GM12878 (cell line): Measurements from ENCODE around the gene ADD2. TPM values are rescaled to one million over a fixed set of nuclear protein-coding genes. Genes with fewer than 3 reads are reported as not detected.

ENCODE experiments used
- ATAC-seq: fragments of 200-7000 bp; cut with Tn5 transposase; 3 replicates; pipeline ENCODE4 v1.9.1; 2020; ENCODE audit warnings: mild to moderate bottlenecking, moderate library complexity
- BruUV-seq: library from RNA; stranded (reverse); fragments of 400-500 nt; replicated peaks from 2 replicates; lab custom pipeline; 2021; lab: Mats Ljungman, UMichigan
- CTCF ChIA-PET: fragments of 300-600 bp; sonication (Branson Sonifier 250); formaldehyde crosslinking; extraction: SDS; loops from one replicate; lab custom pipeline; 2021; ENCODE audit warnings: inconsistent platforms; lab: Yijun Ruan, JAX
- POLR2A ChIA-PET: fragments of 350-600 bp; formaldehyde crosslinking; extraction: SDS; loops from one replicate; lab custom pipeline; 2021; ENCODE audit warnings: inconsistent platforms; lab: Charles Lee
- RAD21 ChIA-PET: fragments of 300-600 bp; sonication (Branson Sonifier 250); formaldehyde crosslinking; loops from one replicate; lab custom pipeline; 2023; ENCODE audit warnings: antibody characterized with exemption; ENCODE audit not compliant: unreplicated experiment; lab: Charles Lee
- SMC1A ChIA-PET: fragments of 300-600 bp; sonication (Branson Sonifier 250); formaldehyde crosslinking; loops from one replicate; lab custom pipeline; 2023; ENCODE audit not compliant: unreplicated experiment, uncharacterized antibody; lab: Charles Lee
- DNase-seq: peaks from one replicate; pipeline ENCODE4 v3.0.0-alpha.2; 2011; ENCODE audit warnings: low read depth, low spot score
- FAIRE-seq: peaks from 3 replicates; lab custom pipeline; 2011; peaks lifted over from hg19 to GRCh38; lab: Jason Lieb, UNC
- H2AFZ ChIP-seq: 2 replicates; pipeline ENCODE4 v1.6.0; 2011; ENCODE audit warnings: low read depth, low read length, control low read depth; ENCODE audit not compliant: control insufficient read depth
- H3K27ac ChIP-seq: 2 replicates; pipeline ENCODE4 v1.5.1; 2011; ENCODE audit warnings: control low read depth; ENCODE audit not compliant: control insufficient read depth, insufficient read depth
- H3K27me3 ChIP-seq, 2 experiments: replicated peaks in 1 of 2; 2 replicates each; pipeline versions ENCODE4 v1.6.0 to v1.6.1; 2011; ENCODE audit warnings: low read length in 1 of 2; ENCODE audit not compliant: control insufficient read depth in 2 of 2, insufficient read depth in 2 of 2
- H3K36me3 ChIP-seq, 2 experiments: 2 replicates each; pipeline ENCODE4 v1.5.1; 2011; ENCODE audit warnings: low read length in 1 of 2; ENCODE audit not compliant: control insufficient read depth in 2 of 2, insufficient read depth in 2 of 2
- H3K4me1 ChIP-seq: 2 replicates; pipeline ENCODE4 v1.6.1; 2011; ENCODE audit warnings: mild to moderate bottlenecking, low read length, moderate library complexity, mixed read lengths; ENCODE audit not compliant: control insufficient read depth, insufficient read depth
- H3K4me2 ChIP-seq: 2 replicates; pipeline ENCODE4 v1.6.0; 2011; ENCODE audit warnings: control low read depth; ENCODE audit not compliant: control insufficient read depth, insufficient read depth
- H3K4me3 ChIP-seq: fragments of 200-600 bp; sonication (generic); 2 replicates; pipeline ENCODE4 v1.5.1; 2016
- H3K79me2 ChIP-seq: 2 replicates; pipeline ENCODE4 v1.6.0; 2011; ENCODE audit warnings: low read length; ENCODE audit not compliant: control insufficient read depth, insufficient read depth
- H3K9ac ChIP-seq: 2 replicates; pipeline ENCODE4 v1.8.0; 2011; ENCODE audit warnings: low read length, control low read depth, mixed read lengths; ENCODE audit not compliant: control insufficient read depth, insufficient read depth
- H3K9me3 ChIP-seq: replicated peaks from 3 replicates; pipeline ENCODE4 v1.5.1; 2011; ENCODE audit warnings: mild to moderate bottlenecking, low read length; ENCODE audit not compliant: control insufficient read depth, insufficient read depth
- H4K20me1 ChIP-seq: 2 replicates; pipeline ENCODE4 v1.6.0; 2011; ENCODE audit not compliant: control insufficient read depth, insufficient read depth
- ASH2L ChIP-seq: fragments of 300-600, 200-600 bp; sonication (generic); IDR thresholded peaks from 2 replicates; pipeline ENCODE4 v1.6.1; 2017; ENCODE audit warnings: low read depth, mild to moderate bottlenecking, borderline replicate concordance
- CREM ChIP-seq: IDR thresholded peaks from 2 replicates; pipeline ENCODE4 v1.6.1; 2014; ENCODE audit warnings: antibody characterized with exemption, low read depth
- NKRF ChIP-seq: fragments of 450-650 bp; conservative IDR thresholded peaks from 2 replicates; pipeline ENCODE4 v1.6.1; 2017; ENCODE audit warnings: mild to moderate bottlenecking, moderate library complexity
- RUNX3 ChIP-seq: IDR thresholded peaks from 2 replicates; pipeline ENCODE4 v1.6.1; 2012; ENCODE audit warnings: low read length, inconsistent platforms
- SMARCA5 ChIP-seq: fragments of 450-650 bp; IDR thresholded peaks from 2 replicates; pipeline ENCODE4 v1.6.1; 2017; ENCODE audit warnings: mild to moderate bottlenecking
- SPI1 ChIP-seq: IDR thresholded peaks from 2 replicates; pipeline ENCODE4 v1.6.1; 2011; ENCODE audit warnings: low read depth, mild to moderate bottlenecking, low read length, moderate library complexity, borderline replicate concordance; ENCODE audit not compliant: insufficient read depth
- USF1 ChIP-seq: IDR thresholded peaks from 2 replicates; pipeline ENCODE4 v1.6.1; 2011; ENCODE audit warnings: borderline replicate concordance, low read depth, mild to moderate bottlenecking, moderate library complexity, mixed read lengths, low read length; ENCODE audit not compliant: insufficient read depth; ENCODE audit errors: extremely low read length
- ZNF592 ChIP-seq: fragments of 450-650 bp; IDR thresholded peaks from 2 replicates; pipeline ENCODE4 v1.6.1; 2017; ENCODE audit warnings: mild to moderate bottlenecking, moderate library complexity
- ZNF687 ChIP-seq: fragments of 450-650 bp; IDR thresholded peaks from 2 replicates; pipeline ENCODE4 v1.6.1; 2017; ENCODE audit warnings: mild to moderate bottlenecking, moderate library complexity
- WGBS: methylation state at CpG from one replicate; pipeline ENCODE4 v1.1.6; 2016; ENCODE audit warnings: low lambda C conversion rate; ENCODE audit not compliant: insufficient replicate concordance, insufficient coverage; ENCODE audit errors: missing lambda C conversion rate; 5-methylcytosine and 5-hydroxymethylcytosine counted together
- in situ Hi-C: fragments of 300-500 bp; cut with MboI; formaldehyde crosslinking; loops from 9 replicates; pipeline ENCODE4 v1.14.3; 2018; ENCODE audit warnings: mixed read lengths
- intact Hi-C: fragments of 100-400 bp; cut with micrococcal nuclease; formaldehyde crosslinking; loops from one replicate; pipeline ENCODE4 v1.14.2; 2022; ENCODE audit not compliant: unreplicated experiment
- polyA plus RNA-seq, 11 experiments: library from polyadenylated mRNA; depleted of rRNA in 4 of 11; unstranded in 6 of 11; stranded (reverse) in 5 of 11; fragments of >200 nt; fragmentation: Nextera tagmentation in 4 of 11; fragmentation: Illumina TruSeq in 1 of 11; extraction: Ambion mirVana in 4 of 11; extraction: Trizol in 1 of 11; gene quantifications; 1 replicate in 1 of 11; 2 replicates in 10 of 11; pipeline versions ENCODE4 v1.2.1 to v1.2.3, GENCODE V29; 2011 to 2016; ENCODE audit warnings: inconsistent platforms in 2 of 11, missing spikeins in 2 of 11, low read depth in 1 of 11
- total RNA-seq, 4 experiments: library from RNA; depleted of rRNA in 3 of 4; stranded (reverse); fragments of >200 nt in 3 of 4; fragmentation: Illumina TruSeq in 1 of 4; extraction: Trizol in 1 of 4; gene quantifications; 2 replicates each; pipeline versions ENCODE4 v1.2.1 to v1.2.3, GENCODE V29; 2013 to 2021
- TF ChIP-seq, protein P1 (sequence below): IDR thresholded peaks from 2 replicates; pipeline ENCODE4 v1.6.1; 2011; ENCODE audit warnings: low read depth, low read length, improper control_type of control experiment, borderline replicate concordance

Gene ADD2
- total and polyA plus RNA-seq, 10 of the 15 experiments (the other 5 are each of a cell fraction or from before 2014, with no cell fraction given), result 0.05 to 0.13 (median 0.08) TPM; not detected in 7

- Histone ChIP-seq H3K4me1 (no peaks in the 10 kb centered on the region), H3K27ac (no peak overlapping the region), H4K20me1 (no peaks in the 10 kb centered on the region), H3K9me3 (no peaks in the 10 kb centered on the region), H3K4me2 (no peak overlapping the region), H2AFZ (no peak overlapping the region), H3K27me3 (no peaks in the 10 kb centered on the region; a peak in 3 of 4 replicates), H3K9ac (no peak overlapping the region), H3K79me2 (no peaks in the 10 kb centered on the region), H3K4me3 (no peak overlapping the region), H3K36me3 (no peaks in the 10 kb centered on the region)
- in situ Hi-C loops (no loop called here), intact Hi-C loops (no loop called here)
- WGBS, result 54% methylated on average over 1 of the region's 1 CpG
- TF ChIP-seq USF1, result no peak
- TF ChIP-seq ZNF687, result no peak
- no peak for TF ChIP-seq SPI1
- TF ChIP-seq, protein P1, sequence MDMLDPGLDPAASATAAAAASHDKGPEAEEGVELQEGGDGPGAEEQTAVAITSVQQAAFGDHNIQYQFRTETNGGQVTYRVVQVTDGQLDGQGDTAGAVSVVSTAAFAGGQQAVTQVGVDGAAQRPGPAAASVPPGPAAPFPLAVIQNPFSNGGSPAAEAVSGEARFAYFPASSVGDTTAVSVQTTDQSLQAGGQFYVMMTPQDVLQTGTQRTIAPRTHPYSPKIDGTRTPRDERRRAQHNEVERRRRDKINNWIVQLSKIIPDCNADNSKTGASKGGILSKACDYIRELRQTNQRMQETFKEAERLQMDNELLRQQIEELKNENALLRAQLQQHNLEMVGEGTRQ, result no peak
- no peak for TF ChIP-seq ZNF592
- no peak for TF ChIP-seq ASH2L
- TF ChIP-seq RUNX3, result no peak
- no peak for TF ChIP-seq NKRF
- no peak for TF ChIP-seq CREM
- no peak for TF ChIP-seq SMARCA5
- ChIA-PET CTCF (no interaction called here), RAD21 (interaction anchor here (0.6 kb wide), 1 partner anchor 456 kb away, joined by 6 read pairs; no protein-coding TSS in a partner anchor), SMC1A (interaction anchor here (1.0 kb wide), 2 partner anchors 9 to 278 kb away, joined by 3 read pairs; no protein-coding TSS in a partner anchor), POLR2A (no interaction called here)
- no peak for FAIRE-seq
- no TSS peak for BruUV-seq
- ATAC-seq, result no peak
- DNase-seq, result no peak
Observed at GRCh38 chr2:70670202-70670601, 97.8 kb downstream of the ADD2 start.
